Activated T-helper 2 cell treated with anti-CD3 and anti-CD28 coated beads, Interferon-gamma antibody, Interleukin-2, Interleukin-4, amounts not matched to agents 10 μg/mL and 5 μg/mL and 100 μg/mL, durations not matched to agents 14 hours and 24 hours and 36 hours (primary cell): ENCODE results near the gene RREB1. TPM values are rescaled to one million over a fixed set of nuclear protein-coding genes. Genes with fewer than 3 reads are reported as not detected.
A peak's percentile ranks its signal among the peaks of the same experiment; 100 is the strongest.

Experiments used
- DNase-seq: peaks from one replicate; pipeline ENCODE4 v3.0.0; 2021; ENCODE audit warnings: low spot score
- H3K27ac Mint-ChIP-seq: one replicate; pipeline ENCODE4 v1.8.0; 2021; ENCODE audit warnings: mixed read lengths
- H3K27me3 Mint-ChIP-seq: one replicate; pipeline ENCODE4 v1.8.0; 2021; ENCODE audit warnings: low read depth, mixed read lengths
- H3K36me3 Mint-ChIP-seq: one replicate; pipeline ENCODE4 v1.8.0; 2021; ENCODE audit warnings: low read depth, mixed read lengths
- H3K4me1 Mint-ChIP-seq: one replicate; pipeline ENCODE4 v1.8.0; 2021; ENCODE audit warnings: low read depth, mixed read lengths
- H3K4me3 Mint-ChIP-seq: one replicate; pipeline ENCODE4 v1.8.0; 2021; ENCODE audit warnings: low read depth, mild to moderate bottlenecking, moderate library complexity, mixed read lengths
- H3K9me3 Mint-ChIP-seq: one replicate; pipeline ENCODE4 v1.8.0; 2021; ENCODE audit warnings: mixed read lengths
- intact Hi-C: fragments of 100-400 bp; cut with micrococcal nuclease; formaldehyde crosslinking; loops from one replicate; pipeline ENCODE4 v1.15.1; 2023
- total RNA-seq: library from RNA; stranded (reverse); gene quantifications from 2 replicates; pipeline ENCODE4 v1.2.3, GENCODE V29; 2022

RREB1 gene
- total RNA-seq, 1 donor from 2014 or later, result 23.1 TPM

DNA sequence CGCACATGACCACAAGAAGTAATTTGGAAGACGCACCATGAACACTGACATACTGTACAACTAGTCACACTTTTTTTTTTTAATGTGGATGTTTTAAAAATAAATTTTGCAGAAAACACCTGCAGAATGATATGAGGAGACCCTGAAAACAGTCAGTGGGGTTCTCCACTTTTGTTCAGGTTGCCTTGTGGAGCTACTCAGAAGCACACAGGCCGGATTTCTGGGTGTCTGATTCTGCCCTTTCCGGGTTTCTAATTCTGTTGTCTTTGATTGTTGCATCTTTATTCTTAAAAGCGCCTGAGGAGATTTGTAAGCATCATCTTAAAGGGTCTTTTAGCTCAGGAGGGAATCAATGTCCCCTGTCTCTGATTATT lies 130.8 kb downstream of the RREB1 start:
- intact Hi-C loops, result loop anchor here (2.0 kb wide), 2 partner anchors 152 to 514 kb away; no protein-coding TSS in a partner anchor
- H3K36me3 Mint-ChIP-seq, result peaks cover 39% of the 10 kb centered on the region
- no peak overlapping the region for H3K27ac Mint-ChIP-seq
- peaks cover 15% of the 10 kb centered on the region for H3K4me1 Mint-ChIP-seq
- no peaks in the 10 kb centered on the region for H3K9me3 Mint-ChIP-seq
- no peak for DNase-seq
- H3K27me3 Mint-ChIP-seq, result no peaks in the 10 kb centered on the region
- no peak overlapping the region for H3K4me3 Mint-ChIP-seq

DNA sequence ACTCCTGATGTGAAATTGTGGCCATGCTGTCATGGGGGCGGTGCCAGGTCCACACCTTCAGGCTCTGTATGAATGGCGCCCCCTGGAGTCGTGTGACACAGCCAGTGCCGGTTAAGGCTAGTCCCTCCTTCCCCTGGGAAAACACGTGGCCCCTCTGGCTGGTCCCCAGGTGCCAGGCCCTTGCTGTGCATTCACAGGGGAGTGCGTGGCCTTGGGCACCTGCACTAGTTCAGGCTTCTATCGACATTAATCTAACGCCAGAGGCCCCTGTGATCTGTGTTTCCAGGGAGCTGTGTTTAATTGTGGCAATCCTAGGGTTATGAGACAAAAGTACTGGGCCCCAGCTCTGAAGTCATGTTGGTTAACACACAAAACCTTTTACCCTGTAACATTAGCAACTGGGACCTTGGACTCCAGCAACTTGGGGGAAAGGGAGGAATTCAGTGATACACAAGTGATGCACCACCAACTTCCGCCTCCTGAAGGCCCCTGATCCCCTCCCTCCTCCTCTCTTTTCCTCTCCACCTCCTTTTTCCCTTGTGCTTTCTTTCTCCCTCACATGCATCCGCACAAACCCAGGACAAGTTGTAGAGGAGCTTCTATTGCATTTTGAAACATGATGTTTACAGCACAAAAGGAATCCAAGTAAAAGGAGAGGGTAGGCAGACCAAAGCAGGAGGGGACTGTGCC lies 131.3 kb downstream of the RREB1 start:
- Mint-ChIP-seq H3K9me3 (no peaks in the 10 kb centered on the region), H3K4me1 (peaks cover 14% of the 10 kb centered on the region), H3K36me3 (peaks cover 38% of the 10 kb centered on the region), H3K27me3 (no peaks in the 10 kb centered on the region), H3K27ac (no peak overlapping the region), H3K4me3 (no peak overlapping the region)
- intact Hi-C loops, result loop anchor here (2.0 kb wide), 2 partner anchors 152 to 514 kb away; no protein-coding TSS in a partner anchor
- peak; percentile 55 for DNase-seq

DNA sequence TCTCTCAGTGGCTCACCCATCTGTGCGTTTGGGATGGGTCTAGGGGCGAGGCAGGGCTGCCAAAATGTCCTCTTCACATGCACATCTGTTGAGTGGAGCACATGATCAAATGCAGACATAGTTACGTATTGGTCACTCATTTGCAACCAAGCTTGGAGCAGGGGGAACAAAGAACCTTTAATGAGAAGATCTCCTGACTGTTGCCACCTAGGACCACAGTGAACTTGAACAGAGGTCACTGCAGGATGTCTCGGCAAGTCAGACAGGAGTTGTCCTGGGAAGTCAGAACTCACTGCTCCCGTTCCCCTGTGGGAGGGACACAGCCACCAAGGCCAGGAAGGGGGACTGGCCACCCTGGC lies 131.8 kb downstream of the RREB1 start:
- Mint-ChIP-seq H3K27ac (no peak overlapping the region), H3K27me3 (no peaks in the 10 kb centered on the region), H3K36me3 (peaks cover 34% of the 10 kb centered on the region), H3K9me3 (no peaks in the 10 kb centered on the region), H3K4me1 (peaks cover 14% of the 10 kb centered on the region), H3K4me3 (no peak overlapping the region)
- no peak for DNase-seq
- intact Hi-C loops, result loop anchor here (2.0 kb wide), 2 partner anchors 153 to 515 kb away; no protein-coding TSS in a partner anchor

- intact Hi-C loops, result loop anchor here (5.0 to 10.0 kb wide), 4 partner anchors 103 to 453 kb away; partner anchors contain the start of gene RREB1
- Mint-ChIP-seq H3K27ac (no peak overlapping the region), H3K27me3 (no peaks in the 10 kb centered on the region), H3K9me3 (no peaks in the 10 kb centered on the region), H3K36me3 (peaks cover 31% of the 10 kb centered on the region), H3K4me3 (no peak overlapping the region), H3K4me1 (peaks cover 14% of the 10 kb centered on the region)
- DNase-seq, result no peak
Observed at GRCh38 chr6:7240351-7240750, 132.6 kb downstream of the RREB1 start.

- H3K27ac Mint-ChIP-seq, result no peak overlapping the region
- H3K9me3 Mint-ChIP-seq, result no peaks in the 10 kb centered on the region
- no peaks in the 10 kb centered on the region for H3K27me3 Mint-ChIP-seq
- H3K4me1 Mint-ChIP-seq, result peaks cover 14% of the 10 kb centered on the region
- intact Hi-C loops, result loop anchor here (5.0 to 10.0 kb wide), 4 partner anchors 104 to 454 kb away; partner anchors contain the start of gene RREB1
- H3K4me3 Mint-ChIP-seq, result no peak overlapping the region
- no peak for DNase-seq
- H3K36me3 Mint-ChIP-seq, result peaks cover 33% of the 10 kb centered on the region
Observed at GRCh38 chr6:7241160-7241559, 133.4 kb downstream of the RREB1 start.

GRCh38 chr6:7241709-7242645 lies 134.2 kb downstream of the RREB1 start:
- peaks cover 14% of the 10 kb centered on the region for H3K4me1 Mint-ChIP-seq
- no peak overlapping the region for H3K4me3 Mint-ChIP-seq
- H3K27me3 Mint-ChIP-seq, result no peaks in the 10 kb centered on the region
- DNase-seq, result no peak
- H3K27ac Mint-ChIP-seq, result no peak overlapping the region
- H3K9me3 Mint-ChIP-seq, result no peaks in the 10 kb centered on the region
- intact Hi-C loops, result loop anchor here (5.0 to 10.0 kb wide), 4 partner anchors 105 to 455 kb away; partner anchors contain the start of gene RREB1
- H3K36me3 Mint-ChIP-seq, result peaks cover 33% of the 10 kb centered on the region

- intact Hi-C loops, result loop anchor here (1.0 to 10.0 kb wide), 5 partner anchors 106 to 566 kb away; partner anchors contain the start of gene RREB1
- no peaks in the 10 kb centered on the region for H3K27me3 Mint-ChIP-seq
- H3K27ac Mint-ChIP-seq, result no peak overlapping the region
- H3K4me1 Mint-ChIP-seq, result peaks cover 12% of the 10 kb centered on the region
- H3K36me3 Mint-ChIP-seq, result peaks cover 37% of the 10 kb centered on the region
- no peak for DNase-seq
- H3K4me3 Mint-ChIP-seq, result no peak overlapping the region
- H3K9me3 Mint-ChIP-seq, result no peaks in the 10 kb centered on the region
Observed at GRCh38 chr6:7242835-7243178, 135.0 kb downstream of the RREB1 start.

DNA sequence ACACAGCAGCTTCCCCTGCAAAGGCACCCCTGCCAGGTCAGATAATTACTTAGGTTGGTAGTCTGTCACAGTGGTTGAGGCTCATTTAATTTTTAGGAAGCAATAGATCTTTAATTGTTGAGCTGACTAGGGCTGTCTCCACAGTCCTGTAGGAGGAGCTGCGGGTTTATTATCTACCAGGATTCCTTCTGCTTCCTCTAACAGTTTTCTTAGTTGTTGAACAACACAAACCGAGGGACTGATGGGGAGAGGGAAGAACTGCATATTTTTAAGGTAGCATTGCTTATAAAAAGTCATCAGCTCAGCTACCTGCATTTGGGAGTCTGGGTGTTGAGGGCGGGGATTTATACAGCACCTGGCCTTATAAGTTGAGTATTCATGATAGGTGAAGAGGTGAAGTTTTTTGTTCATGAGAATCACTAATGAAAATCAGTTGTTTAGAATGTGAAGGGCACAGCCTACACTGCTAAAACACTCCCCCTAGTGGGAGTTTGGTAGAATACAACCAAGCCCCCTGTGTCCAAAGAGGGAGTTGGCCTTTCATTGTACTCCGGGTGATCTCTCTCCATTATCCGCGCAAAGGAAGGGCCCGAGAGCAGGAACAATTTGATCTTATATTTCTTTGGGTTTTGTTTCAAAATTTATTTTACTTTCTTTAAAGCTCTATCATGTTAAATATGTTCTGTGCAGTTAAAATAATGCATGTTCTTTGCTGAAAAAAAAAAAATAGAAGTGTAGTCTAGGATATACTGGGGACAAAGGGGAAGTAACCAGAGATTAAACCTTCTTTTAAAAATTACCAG lies 135.6 kb downstream of the RREB1 start:
- Mint-ChIP-seq H3K36me3 (peaks cover 43% of the 10 kb centered on the region), H3K4me3 (no peak overlapping the region), H3K27me3 (no peaks in the 10 kb centered on the region), H3K27ac (no peak overlapping the region), H3K9me3 (no peaks in the 10 kb centered on the region), H3K4me1 (peaks cover 12% of the 10 kb centered on the region)
- intact Hi-C loops, result loop anchor here (1.0 to 10.0 kb wide), 5 partner anchors 106 to 566 kb away; partner anchors contain the start of gene RREB1
- peak; percentile 31 for DNase-seq

DNA sequence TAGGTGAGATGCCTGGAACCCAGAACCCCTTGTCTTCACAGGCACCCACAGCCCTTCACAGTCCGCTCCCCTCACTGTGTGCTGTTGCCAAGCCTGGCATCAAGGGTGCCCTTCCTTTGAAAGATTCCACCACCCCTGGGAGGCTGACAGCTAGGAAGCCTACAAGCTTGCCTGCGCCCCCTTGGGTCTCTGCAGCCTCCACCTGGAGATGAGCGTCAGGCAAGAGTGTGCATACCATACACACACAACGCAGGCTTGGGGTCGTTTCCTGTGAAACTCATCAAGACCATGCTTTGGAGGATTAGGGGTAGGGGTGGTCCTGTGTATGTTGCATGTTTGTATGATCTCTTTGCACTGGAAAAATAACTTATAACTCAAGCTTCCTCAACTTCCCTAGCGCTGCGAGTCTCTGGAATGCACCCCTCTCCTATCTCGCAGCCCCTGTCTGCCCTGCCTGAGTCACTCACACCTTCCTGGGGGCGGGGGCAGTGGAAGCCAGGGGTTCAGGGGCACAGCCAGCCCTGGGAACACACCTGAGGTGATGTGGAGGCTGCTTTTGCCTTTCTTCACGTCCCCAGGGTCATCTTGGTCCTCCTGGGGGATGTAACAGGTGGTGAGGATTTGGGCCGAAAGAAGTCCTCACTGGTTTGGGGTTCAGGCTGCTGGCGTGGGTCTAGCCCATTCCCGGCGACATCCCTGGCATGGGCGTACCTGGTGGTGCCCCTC lies 138.1 kb downstream of the RREB1 start:
- Mint-ChIP-seq H3K9me3 (no peaks in the 10 kb centered on the region), H3K36me3 (peaks cover 30% of the 10 kb centered on the region), H3K27ac (no peak overlapping the region), H3K4me1 (peaks cover 10% of the 10 kb centered on the region), H3K27me3 (no peaks in the 10 kb centered on the region), H3K4me3 (no peak overlapping the region)
- no peak for DNase-seq
- intact Hi-C loops, result loop anchor here (10.0 kb wide), 1 partner anchor 331 kb away; no protein-coding TSS in a partner anchor

GRCh38 chr6:7246401-7247178 lies 138.8 kb downstream of the RREB1 start:
- H3K9me3 Mint-ChIP-seq, result no peaks in the 10 kb centered on the region
- peaks cover 32% of the 10 kb centered on the region for H3K36me3 Mint-ChIP-seq
- H3K27ac Mint-ChIP-seq, result no peak overlapping the region
- peaks cover 10% of the 10 kb centered on the region for H3K4me1 Mint-ChIP-seq
- intact Hi-C loops, result loop anchor here (10.0 kb wide), 1 partner anchor 332 kb away; no protein-coding TSS in a partner anchor
- H3K27me3 Mint-ChIP-seq, result no peaks in the 10 kb centered on the region
- no peak for DNase-seq
- H3K4me3 Mint-ChIP-seq, result no peak overlapping the region

DNA sequence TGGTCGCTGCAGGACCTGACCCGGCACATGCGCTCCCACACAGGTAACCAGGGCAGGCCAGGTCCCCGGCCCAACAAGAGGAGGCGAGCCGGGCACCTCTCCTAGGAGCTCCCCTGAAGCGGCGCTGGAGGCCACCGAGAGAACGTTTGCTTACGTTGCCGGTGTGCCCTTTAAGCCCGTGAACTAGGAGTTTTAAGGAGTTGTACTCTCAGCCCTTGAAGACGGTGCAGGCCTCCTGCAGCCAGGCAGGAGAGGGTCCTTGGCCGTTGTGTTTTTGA lies 139.4 kb downstream of the RREB1 start:
- H3K27me3 Mint-ChIP-seq, result no peaks in the 10 kb centered on the region
- H3K27ac Mint-ChIP-seq, result no peak overlapping the region
- H3K4me1 Mint-ChIP-seq, result peaks cover 9% of the 10 kb centered on the region
- intact Hi-C loops, result loop anchor here (10.0 kb wide), 1 partner anchor 332 kb away; no protein-coding TSS in a partner anchor
- peaks cover 32% of the 10 kb centered on the region for H3K36me3 Mint-ChIP-seq
- H3K4me3 Mint-ChIP-seq, result no peak overlapping the region
- DNase-seq, result no peak
- no peaks in the 10 kb centered on the region for H3K9me3 Mint-ChIP-seq
